IMR-90 (cell line): ENCODE measurements around the gene ADAM12. TPM values are rescaled to one million over a fixed set of nuclear protein-coding genes. Genes with fewer than 3 reads are reported as not detected.

ENCODE experiments used
- ATAC-seq: fragments of 200-7000 bp; cut with Tn5 transposase; 2 replicates; pipeline ENCODE4 v1.9.1; 2020; ENCODE audit warnings: low read depth, mild to moderate bottlenecking, moderate library complexity
- BruUV-seq: library from RNA; stranded (reverse); fragments of 400-500 nt; replicated peaks from 2 replicates; lab custom pipeline; 2021; lab: Mats Ljungman, UMichigan
- CTCF ChIA-PET: fragments of 300-600 bp; formaldehyde crosslinking; extraction: SDS; loops from one replicate; lab custom pipeline; 2021; ENCODE audit warnings: antibody characterized with exemption; lab: Yijun Ruan, JAX
- POLR2A ChIA-PET: fragments of 300-600 bp; sonication (Branson Sonifier 250); formaldehyde crosslinking; loops from one replicate; lab custom pipeline; 2022; ENCODE audit warnings: antibody characterized with exemption; ENCODE audit not compliant: unreplicated experiment; lab: Charles Lee
- DNase-seq: peaks from one replicate; pipeline ENCODE4 v3.0.0; 2013
- H2AFZ ChIP-seq: replicated peaks from 2 replicates; pipeline ENCODE3; 2013; ENCODE audit warnings: low read length, mild to moderate bottlenecking; ENCODE audit not compliant: poor library complexity
- H2AK5ac ChIP-seq: 2 replicates; pipeline ENCODE4 v1.6.1; 2013; ENCODE audit warnings: low read depth, low read length, inconsistent platforms
- H2AK9ac ChIP-seq: replicated peaks from 2 replicates; pipeline ENCODE3; 2013; ENCODE audit warnings: mild to moderate bottlenecking, low read depth, low read length, moderate library complexity; ENCODE audit not compliant: poor library complexity
- H2BK120ac ChIP-seq: 2 replicates; pipeline ENCODE4 v1.6.1; 2013; ENCODE audit warnings: low read depth, low read length, inconsistent platforms
- H2BK15ac ChIP-seq: 3 replicates; pipeline ENCODE4 v1.6.1; 2013; ENCODE audit warnings: low read depth, low read length, inconsistent platforms
- H2BK20ac ChIP-seq: 2 replicates; pipeline ENCODE4 v1.6.1; 2013; ENCODE audit warnings: low read depth, mild to moderate bottlenecking, inconsistent platforms, low read length, moderate library complexity
- H2BK5ac ChIP-seq: 2 replicates; pipeline ENCODE4 v1.6.1; 2013; ENCODE audit warnings: mild to moderate bottlenecking, low read depth, low read length, inconsistent platforms; ENCODE audit not compliant: poor library complexity, severe bottlenecking
- H3K14ac ChIP-seq: replicated peaks from 2 replicates; pipeline ENCODE4 v1.6.1; 2013; ENCODE audit warnings: low read depth, low read length, inconsistent platforms
- H3K18ac ChIP-seq: 2 replicates; pipeline ENCODE4 v1.6.1; 2013; ENCODE audit warnings: low read depth, low read length, control low read depth
- H3K23ac ChIP-seq: 2 replicates; pipeline ENCODE4 v1.6.1; 2013; ENCODE audit warnings: low read depth, low read length, inconsistent platforms
- H3K27ac ChIP-seq: 2 replicates; pipeline ENCODE4 v1.5.1; 2013; ENCODE audit warnings: mild to moderate bottlenecking, control low read depth, low read length; ENCODE audit not compliant: insufficient read depth
- H3K27me3 ChIP-seq: 2 replicates; pipeline ENCODE4 v1.6.1; 2013; ENCODE audit warnings: low read length; ENCODE audit not compliant: control insufficient read depth, insufficient read depth
- H3K36me3 ChIP-seq: 2 replicates; pipeline ENCODE4 v1.6.1; 2013; ENCODE audit warnings: low read length, mixed read lengths; ENCODE audit not compliant: control insufficient read depth, insufficient read depth
- H3K4ac ChIP-seq: 2 replicates; pipeline ENCODE4 v1.6.1; 2013; ENCODE audit warnings: low read depth, low read length, inconsistent platforms
- H3K4me1 ChIP-seq: 2 replicates; pipeline ENCODE4 v1.6.1; 2013; ENCODE audit warnings: low read length, mixed read lengths; ENCODE audit not compliant: control insufficient read depth, insufficient read depth
- H3K4me2 ChIP-seq: 2 replicates; pipeline ENCODE4 v1.6.1; 2013; ENCODE audit warnings: low read depth, mild to moderate bottlenecking, control low read depth, low read length, moderate library complexity
- H3K4me3 ChIP-seq: 2 replicates; pipeline ENCODE4 v1.5.1; 2013; ENCODE audit warnings: low read depth, mild to moderate bottlenecking, control low read depth, low read length, moderate library complexity; ENCODE audit not compliant: insufficient read depth
- H3K56ac ChIP-seq: 2 replicates; pipeline ENCODE4 v1.6.1; 2013; ENCODE audit warnings: low read length, inconsistent platforms; ENCODE audit not compliant: insufficient read depth; ENCODE audit errors: extremely low read depth
- H3K79me1 ChIP-seq, 2 experiments: 2 replicates each; pipeline ENCODE4 v1.6.1; 2013; ENCODE audit warnings: low read length in 2 of 2, inconsistent platforms in 1 of 2, low read depth in 1 of 2
- H3K9ac ChIP-seq: 2 replicates; pipeline ENCODE4 v1.6.1; 2013; ENCODE audit warnings: low read depth, low read length, control low read depth
- H3K9me1 ChIP-seq: 2 replicates; pipeline ENCODE4 v1.6.1; 2013; ENCODE audit warnings: low read length, inconsistent platforms; ENCODE audit not compliant: insufficient read depth
- H3K9me3 ChIP-seq: 2 replicates; pipeline ENCODE4 v1.6.1; 2013; ENCODE audit warnings: low read length; ENCODE audit not compliant: control insufficient read depth, insufficient read depth
- H4K20me1 ChIP-seq: 2 replicates; pipeline ENCODE4 v1.6.1; 2013; ENCODE audit warnings: low read length, inconsistent platforms; ENCODE audit not compliant: insufficient read depth
- H4K5ac ChIP-seq: 2 replicates; pipeline ENCODE4 v1.6.1; 2013; ENCODE audit warnings: mild to moderate bottlenecking, low read depth, low read length, control low read depth
- H4K8ac ChIP-seq, 2 experiments: 2 replicates each; pipeline ENCODE4 v1.6.1; 2013; ENCODE audit warnings: low read depth in 2 of 2, low read length in 2 of 2, control low read depth in 1 of 2, inconsistent platforms in 1 of 2
- H4K91ac ChIP-seq: 2 replicates; pipeline ENCODE4 v1.6.1; 2013; ENCODE audit warnings: low read depth, low read length, inconsistent platforms; ENCODE audit not compliant: insufficient read depth
- BHLHE40 ChIP-seq: fragments of 150-350 bp; IDR thresholded peaks from 2 replicates; pipeline ENCODE4 v1.6.1; 2016; ENCODE audit warnings: mild to moderate bottlenecking, low read depth, low read length
- CEBPB ChIP-seq: IDR thresholded peaks from 2 replicates; pipeline ENCODE4 v1.6.1; 2012; ENCODE audit warnings: low read depth, low read length, improper control_type of control experiment
- CHD1 ChIP-seq: IDR thresholded peaks from 2 replicates; pipeline ENCODE4 v1.6.1; 2012; ENCODE audit warnings: low read depth, low read length, improper control_type of control experiment
- FOS ChIP-seq: fragments of 150-350 bp; IDR thresholded peaks from 2 replicates; pipeline ENCODE4 v1.6.1; 2016; ENCODE audit warnings: low read depth, low read length
- MAFK ChIP-seq: IDR thresholded peaks from 2 replicates; pipeline ENCODE4 v1.6.1; 2012; ENCODE audit warnings: low read depth, low read length, improper control_type of control experiment
- MAZ ChIP-seq: IDR thresholded peaks from 2 replicates; pipeline ENCODE4 v1.6.1; 2012; ENCODE audit warnings: low read depth, mild to moderate bottlenecking, low read length, improper control_type of control experiment, moderate library complexity, borderline replicate concordance
- NFE2L2 ChIP-seq: fragments of 150-350 bp; IDR thresholded peaks from 2 replicates; pipeline ENCODE4 v1.6.1; 2016; ENCODE audit warnings: low read depth, mild to moderate bottlenecking, low read length
- POLR2A ChIP-seq: IDR thresholded peaks from 2 replicates; pipeline ENCODE4 v1.6.1; 2012; ENCODE audit warnings: mild to moderate bottlenecking, low read depth, low read length
- RAD21 ChIP-seq: IDR thresholded peaks from 2 replicates; pipeline ENCODE4 v1.6.1; 2012; ENCODE audit warnings: low read length, improper control_type of control experiment
- RCOR1 ChIP-seq: IDR thresholded peaks from 2 replicates; pipeline ENCODE4 v1.6.1; 2012; ENCODE audit warnings: mild to moderate bottlenecking, low read length, improper control_type of control experiment; ENCODE audit not compliant: insufficient replicate concordance
- RFX5 ChIP-seq: IDR thresholded peaks from 2 replicates; pipeline ENCODE4 v1.8.0; 2012; ENCODE audit warnings: low read depth, mild to moderate bottlenecking, low read length, moderate library complexity
- SMC3 ChIP-seq: fragments of 150-350 bp; IDR thresholded peaks from 2 replicates; pipeline ENCODE4 v1.6.1; 2016; ENCODE audit warnings: low read depth, mild to moderate bottlenecking, antibody characterized with exemption, low read length, moderate library complexity
- dilution Hi-C: fragments of 300-500 bp; cut with HindIII; formaldehyde crosslinking; loops from one replicate; pipeline ENCODE4 v1.14.3; 2018; ENCODE audit warnings: low sequenced_read_pairs; ENCODE audit not compliant: unreplicated experiment
- in situ Hi-C: fragments of 300-500 bp; cut with MboI; formaldehyde crosslinking; loops from 3 replicates; pipeline ENCODE4 v1.14.3; 2019; ENCODE audit warnings: low sequenced_read_pairs, inconsistent platforms, mixed read lengths
- intact Hi-C: fragments of 100-400 bp; cut with micrococcal nuclease; formaldehyde crosslinking; loops from 2 replicates; pipeline ENCODE4 v1.10.0; 2022
- polyA plus RNA-seq, 3 experiments: library from polyadenylated mRNA; depleted of rRNA; stranded (reverse); fragments of >200 nt; gene quantifications; 2 replicates each; pipeline ENCODE4 v1.2.3, GENCODE V29; 2012; ENCODE audit warnings: low replicate concordance in 1 of 3
- total RNA-seq: library from RNA; depleted of rRNA; stranded (reverse); fragments of >200 nt; gene quantifications from 2 replicates; pipeline ENCODE4 v1.2.3, GENCODE V29; 2012
- TF ChIP-seq, protein P1 (sequence below): conservative IDR thresholded peaks from 2 replicates; pipeline ENCODE4 v1.5.1; 2012; ENCODE audit warnings: mild to moderate bottlenecking, low read depth, low read length, improper control_type of control experiment
- TF ChIP-seq, protein P2 (sequence below): fragments of 150-350 bp; IDR thresholded peaks from 2 replicates; pipeline ENCODE4 v1.6.1; 2017; ENCODE audit warnings: mild to moderate bottlenecking, antibody characterized with exemption, low read length, low read depth
- TF ChIP-seq, protein P3 (sequence below): fragments of 150-350 bp; IDR thresholded peaks from 2 replicates; pipeline ENCODE4 v1.6.1; 2016; ENCODE audit warnings: low read depth, mild to moderate bottlenecking, low read length, moderate library complexity, borderline replicate concordance

Gene ADAM12
- total and polyA plus RNA-seq, 2 of the 4 experiments (the other 2 are of a cell fraction) = 9.6 to 10.2 TPM

DNA sequence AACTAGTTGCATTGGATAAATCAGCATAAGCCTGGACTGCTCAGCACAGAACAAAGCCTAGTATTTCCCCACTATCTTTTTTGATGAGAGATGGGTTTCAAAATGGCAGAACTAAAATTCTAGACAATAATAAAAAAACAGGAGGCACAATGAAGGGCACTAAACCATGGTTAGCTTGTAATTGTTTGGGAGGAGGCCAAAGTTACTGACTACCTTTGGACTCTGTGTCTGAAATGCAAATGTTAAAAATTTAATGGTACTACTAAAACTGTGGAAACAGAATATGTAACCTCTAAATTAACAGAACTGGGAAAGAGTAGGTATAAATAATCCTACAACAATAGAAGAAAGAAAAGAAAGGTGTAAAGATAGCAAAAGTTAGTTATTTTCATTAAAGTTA lies 13.0 kb downstream of the ADAM12 start:
- H3K4me1 ChIP-seq = peaks cover 5% of the 10 kb centered on the region
- H2BK15ac ChIP-seq = no peak overlapping the region
- H3K27me3 ChIP-seq = no peaks in the 10 kb centered on the region
- no peak for TF ChIP-seq POLR2A
- no peak for TF ChIP-seq RFX5
- TF ChIP-seq, protein P1, sequence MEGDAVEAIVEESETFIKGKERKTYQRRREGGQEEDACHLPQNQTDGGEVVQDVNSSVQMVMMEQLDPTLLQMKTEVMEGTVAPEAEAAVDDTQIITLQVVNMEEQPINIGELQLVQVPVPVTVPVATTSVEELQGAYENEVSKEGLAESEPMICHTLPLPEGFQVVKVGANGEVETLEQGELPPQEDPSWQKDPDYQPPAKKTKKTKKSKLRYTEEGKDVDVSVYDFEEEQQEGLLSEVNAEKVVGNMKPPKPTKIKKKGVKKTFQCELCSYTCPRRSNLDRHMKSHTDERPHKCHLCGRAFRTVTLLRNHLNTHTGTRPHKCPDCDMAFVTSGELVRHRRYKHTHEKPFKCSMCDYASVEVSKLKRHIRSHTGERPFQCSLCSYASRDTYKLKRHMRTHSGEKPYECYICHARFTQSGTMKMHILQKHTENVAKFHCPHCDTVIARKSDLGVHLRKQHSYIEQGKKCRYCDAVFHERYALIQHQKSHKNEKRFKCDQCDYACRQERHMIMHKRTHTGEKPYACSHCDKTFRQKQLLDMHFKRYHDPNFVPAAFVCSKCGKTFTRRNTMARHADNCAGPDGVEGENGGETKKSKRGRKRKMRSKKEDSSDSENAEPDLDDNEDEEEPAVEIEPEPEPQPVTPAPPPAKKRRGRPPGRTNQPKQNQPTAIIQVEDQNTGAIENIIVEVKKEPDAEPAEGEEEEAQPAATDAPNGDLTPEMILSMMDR = no peak
- TF ChIP-seq CEBPB = no peak
- TF ChIP-seq, protein P2, sequence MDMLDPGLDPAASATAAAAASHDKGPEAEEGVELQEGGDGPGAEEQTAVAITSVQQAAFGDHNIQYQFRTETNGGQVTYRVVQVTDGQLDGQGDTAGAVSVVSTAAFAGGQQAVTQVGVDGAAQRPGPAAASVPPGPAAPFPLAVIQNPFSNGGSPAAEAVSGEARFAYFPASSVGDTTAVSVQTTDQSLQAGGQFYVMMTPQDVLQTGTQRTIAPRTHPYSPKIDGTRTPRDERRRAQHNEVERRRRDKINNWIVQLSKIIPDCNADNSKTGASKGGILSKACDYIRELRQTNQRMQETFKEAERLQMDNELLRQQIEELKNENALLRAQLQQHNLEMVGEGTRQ = no peak
- TF ChIP-seq MAZ = no peak
- no peak for TF ChIP-seq RAD21
- TF ChIP-seq SMC3 = no peak
- no peak for TF ChIP-seq MAFK
- TF ChIP-seq, protein P3, sequence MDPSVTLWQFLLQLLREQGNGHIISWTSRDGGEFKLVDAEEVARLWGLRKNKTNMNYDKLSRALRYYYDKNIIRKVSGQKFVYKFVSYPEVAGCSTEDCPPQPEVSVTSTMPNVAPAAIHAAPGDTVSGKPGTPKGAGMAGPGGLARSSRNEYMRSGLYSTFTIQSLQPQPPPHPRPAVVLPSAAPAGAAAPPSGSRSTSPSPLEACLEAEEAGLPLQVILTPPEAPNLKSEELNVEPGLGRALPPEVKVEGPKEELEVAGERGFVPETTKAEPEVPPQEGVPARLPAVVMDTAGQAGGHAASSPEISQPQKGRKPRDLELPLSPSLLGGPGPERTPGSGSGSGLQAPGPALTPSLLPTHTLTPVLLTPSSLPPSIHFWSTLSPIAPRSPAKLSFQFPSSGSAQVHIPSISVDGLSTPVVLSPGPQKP = no peak
- no peak for TF ChIP-seq RCOR1
- TF ChIP-seq CHD1 = no peak
- TF ChIP-seq NFE2L2 = no peak
- TF ChIP-seq FOS = no peak
- TF ChIP-seq BHLHE40 = no peak
- DNase-seq (no peak), ATAC-seq (no peak)
- no peak overlapping the region for H2BK5ac ChIP-seq
- intact Hi-C loops (no loop called here), in situ Hi-C loops (no loop called here), dilution Hi-C loops (no loop called here)
- no peak overlapping the region for H4K91ac ChIP-seq
- H3K9me1 ChIP-seq = no peaks in the 10 kb centered on the region
- no peak overlapping the region for H4K8ac ChIP-seq
- H3K27ac ChIP-seq = no peak overlapping the region
- BruUV-seq = no TSS peak
- CTCF ChIA-PET = interaction anchor here (0.6 kb wide), 1 partner anchor 13 kb away, joined by 4 read pairs; the partner anchor contains the start of gene ADAM12
- H3K23ac ChIP-seq = no peak overlapping the region
- no peaks in the 10 kb centered on the region for H4K20me1 ChIP-seq
- H4K5ac ChIP-seq = no peak overlapping the region
- H3K36me3 ChIP-seq = no peaks in the 10 kb centered on the region
- no peak overlapping the region for H3K4me3 ChIP-seq
- H2BK120ac ChIP-seq = no peak overlapping the region
- no peaks in the 10 kb centered on the region for H3K79me1 ChIP-seq
- no peak overlapping the region for H2AFZ ChIP-seq
- no peak overlapping the region for H3K14ac ChIP-seq
- POLR2A ChIA-PET = no interaction called here
- H2AK5ac ChIP-seq = no peak overlapping the region
- H3K9ac ChIP-seq = no peak overlapping the region
- no peak overlapping the region for H2BK20ac ChIP-seq
- no peak overlapping the region for H3K4ac ChIP-seq
- no peak overlapping the region for H3K56ac ChIP-seq
- no peak overlapping the region for H3K18ac ChIP-seq
- H3K9me3 ChIP-seq = no peaks in the 10 kb centered on the region; the same call in none of the 2 replicates
- no peak overlapping the region for H2AK9ac ChIP-seq
- no peak overlapping the region for H3K4me2 ChIP-seq
